Lower lobe of right lung (tissue), 2 donors: Measurements from ENCODE around the gene PRDM15. TPM values are rescaled to one million over a fixed set of nuclear protein-coding genes. Genes with fewer than 3 reads are reported as not detected.

Source experiments
- ATAC-seq, 2 donors: fragments of 200-7000 bp; cut with Tn5 transposase; one replicate each; pipeline ENCODE4 v1.9.1; 2020 to 2022; ENCODE audit warnings: mild to moderate bottlenecking in 2 of 2, moderate library complexity in 2 of 2
- DNase-seq: peaks from one replicate; pipeline ENCODE4 v3.0.0-alpha.2; 2020
- H3K27ac ChIP-seq: fragments of 200-600 bp; one replicate; pipeline ENCODE4 v1.8.0; 2022
- H3K27me3 ChIP-seq: fragments of 200-600 bp; one replicate; pipeline ENCODE4 v1.8.0; 2022; ENCODE audit warnings: low read depth
- H3K36me3 ChIP-seq: fragments of 200-600 bp; one replicate; pipeline ENCODE4 v1.8.0; 2022; ENCODE audit warnings: mild to moderate bottlenecking
- H3K4me1 ChIP-seq: fragments of 200-600 bp; one replicate; pipeline ENCODE4 v1.8.0; 2022
- H3K4me3 ChIP-seq: fragments of 200-600 bp; one replicate; pipeline ENCODE4 v1.8.0; 2022; ENCODE audit warnings: mild to moderate bottlenecking
- H3K9me3 ChIP-seq: fragments of 200-600 bp; one replicate; pipeline ENCODE4 v1.8.0; 2022
- CTCF ChIP-seq: fragments of 200-600 bp; IDR thresholded peaks from one replicate; pipeline ENCODE4 v1.8.0; 2022; ENCODE audit warnings: antibody characterized with exemption, mild to moderate bottlenecking
- intact Hi-C: fragments of 100-400 bp; cut with DNase I; formaldehyde crosslinking; loops from one replicate; pipeline ENCODE4 v1.11.0; 2022
- total RNA-seq: library from RNA; stranded (reverse); fragmentation: NEBNext Ultra II Directional; extraction: Animal tissue kit (Norgen Biotek cat#: 25700); gene quantifications from one replicate; pipeline ENCODE4 v1.2.1, GENCODE V29; 2021
- donor health status: DM: no; HTN: yes; CAD: no; lungs with severe emphysema.

PRDM15 gene
- total RNA-seq, 1 donor from 2014 or later = 6.6 TPM

GRCh38 chr21:41758550-41758949 lies 120.6 kb downstream of the PRDM15 start:
- no peak for TF ChIP-seq CTCF
- Histone ChIP-seq H3K27me3 (peaks cover 23% of the 10 kb centered on the region), H3K27ac (no peak overlapping the region), H3K9me3 (no peaks in the 10 kb centered on the region), H3K36me3 (peaks cover 15% of the 10 kb centered on the region), H3K4me1 (peaks cover 34% of the 10 kb centered on the region), H3K4me3 (no peak overlapping the region)
- intact Hi-C loops = no loop called here
- ATAC-seq = no peak
- no peak for DNase-seq

- intact Hi-C loops = no loop called here
- Histone ChIP-seq H3K4me3 (no peak overlapping the region), H3K4me1 (peaks cover 24% of the 10 kb centered on the region), H3K9me3 (no peaks in the 10 kb centered on the region), H3K36me3 (peaks cover 15% of the 10 kb centered on the region), H3K27ac (no peak overlapping the region), H3K27me3 (peaks cover 4% of the 10 kb centered on the region)
- DNase-seq = no peak
- TF ChIP-seq CTCF = no peak
- ATAC-seq = no peak
Measured at GRCh38 chr21:41755934-41756773, 123.0 kb downstream of the PRDM15 start.

- no peak for TF ChIP-seq CTCF
- ATAC-seq (no peak), DNase-seq (no peak)
- no peaks in the 10 kb centered on the region for H3K27me3 ChIP-seq
- H3K27ac ChIP-seq = no peak overlapping the region
- H3K4me1 ChIP-seq = peaks cover 21% of the 10 kb centered on the region
- H3K4me3 ChIP-seq = no peak overlapping the region
- peaks cover 15% of the 10 kb centered on the region for H3K36me3 ChIP-seq
- intact Hi-C loops = no loop called here
- H3K9me3 ChIP-seq = no peaks in the 10 kb centered on the region
Measured at GRCh38 chr21:41755258-41755933, 123.7 kb downstream of the PRDM15 start.

GRCh38 chr21:41754479-41754891 lies 124.7 kb downstream of the PRDM15 start:
- H3K4me3 ChIP-seq = no peak overlapping the region
- DNase-seq (no peak), ATAC-seq (no peak)
- H3K4me1 ChIP-seq = peaks cover 18% of the 10 kb centered on the region
- H3K36me3 ChIP-seq = peaks cover 15% of the 10 kb centered on the region
- intact Hi-C loops = no loop called here
- H3K9me3 ChIP-seq = no peaks in the 10 kb centered on the region
- no peak for TF ChIP-seq CTCF
- H3K27me3 ChIP-seq = no peaks in the 10 kb centered on the region
- no peak overlapping the region for H3K27ac ChIP-seq

GRCh38 chr21:41753006-41753898 lies 125.9 kb downstream of the PRDM15 start:
- TF ChIP-seq CTCF = no peak
- H3K36me3 ChIP-seq = peaks cover 20% of the 10 kb centered on the region
- peaks cover 18% of the 10 kb centered on the region for H3K4me1 ChIP-seq
- ATAC-seq = no peak
- no peaks in the 10 kb centered on the region for H3K9me3 ChIP-seq
- H3K4me3 ChIP-seq = no peak overlapping the region
- intact Hi-C loops = no loop called here
- no peak overlapping the region for H3K27ac ChIP-seq
- no peak for DNase-seq
- no peaks in the 10 kb centered on the region for H3K27me3 ChIP-seq
